ENCODE data around the gene GART.
A peak's percentile ranks its signal among the peaks of the same experiment; 100 is the strongest.
"Not testable (repeated sequence)": the region's sequence is repeated elsewhere in the genome, so short reads cannot be mapped to it uniquely, and the experiment has no call there.

Gene GART

DNA sequence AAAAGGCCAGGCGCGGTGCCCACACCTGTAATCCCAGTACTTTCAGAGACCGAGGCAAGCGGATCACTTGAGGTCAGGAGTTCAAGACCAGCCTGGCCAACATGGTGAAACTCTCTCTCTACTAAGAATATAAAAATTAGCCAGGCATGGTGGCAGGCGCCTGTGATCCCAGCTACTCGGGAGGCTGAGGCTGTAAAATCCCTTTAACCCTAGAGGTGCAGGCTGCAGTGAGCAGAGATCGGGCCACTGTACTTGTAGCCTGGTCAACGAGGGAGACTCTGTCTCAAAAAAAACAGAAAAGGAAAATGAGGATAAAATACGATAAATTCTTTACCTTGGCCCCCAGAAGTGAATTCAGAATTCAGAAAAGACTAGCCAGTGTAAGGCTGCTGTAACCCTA is 63.7 kb downstream of the GART start:
- H3K4me3 ChIP-seq (ENCODE audit: low read depth, low read length) = peak overlapping the region; percentile 77
- ChIA-PET CTCF (no interaction called here), POLR2A (no interaction called here)
- DNase-seq (ENCODE audit: low read depth, low spot score) = no peak
- TF ChIP-seq, protein P1, sequence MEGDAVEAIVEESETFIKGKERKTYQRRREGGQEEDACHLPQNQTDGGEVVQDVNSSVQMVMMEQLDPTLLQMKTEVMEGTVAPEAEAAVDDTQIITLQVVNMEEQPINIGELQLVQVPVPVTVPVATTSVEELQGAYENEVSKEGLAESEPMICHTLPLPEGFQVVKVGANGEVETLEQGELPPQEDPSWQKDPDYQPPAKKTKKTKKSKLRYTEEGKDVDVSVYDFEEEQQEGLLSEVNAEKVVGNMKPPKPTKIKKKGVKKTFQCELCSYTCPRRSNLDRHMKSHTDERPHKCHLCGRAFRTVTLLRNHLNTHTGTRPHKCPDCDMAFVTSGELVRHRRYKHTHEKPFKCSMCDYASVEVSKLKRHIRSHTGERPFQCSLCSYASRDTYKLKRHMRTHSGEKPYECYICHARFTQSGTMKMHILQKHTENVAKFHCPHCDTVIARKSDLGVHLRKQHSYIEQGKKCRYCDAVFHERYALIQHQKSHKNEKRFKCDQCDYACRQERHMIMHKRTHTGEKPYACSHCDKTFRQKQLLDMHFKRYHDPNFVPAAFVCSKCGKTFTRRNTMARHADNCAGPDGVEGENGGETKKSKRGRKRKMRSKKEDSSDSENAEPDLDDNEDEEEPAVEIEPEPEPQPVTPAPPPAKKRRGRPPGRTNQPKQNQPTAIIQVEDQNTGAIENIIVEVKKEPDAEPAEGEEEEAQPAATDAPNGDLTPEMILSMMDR (IDR thresholded peaks at IDR 0.05; ENCODE audit: insufficient read depth, low read length, missing control alignments) = no peak

DNA sequence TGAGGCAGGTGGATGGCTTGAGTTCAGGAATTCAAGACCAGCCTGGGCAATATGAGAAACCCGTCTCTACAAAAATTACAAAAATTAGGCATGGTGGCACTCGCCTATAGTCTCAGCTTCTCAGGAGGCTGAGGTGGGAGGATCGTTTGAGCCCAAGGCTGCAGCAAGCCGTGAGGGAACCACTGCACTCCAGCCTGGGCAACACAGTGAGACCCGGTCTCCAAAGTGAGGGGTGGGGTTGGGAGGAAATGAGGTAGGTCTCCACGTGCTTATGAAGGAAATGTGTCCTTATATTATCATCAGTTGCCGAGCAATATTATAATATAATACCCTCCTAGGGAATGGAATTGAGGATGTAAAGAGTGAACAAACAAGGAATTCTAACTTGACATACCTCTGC is 64.9 kb downstream of the GART start:
- no peak overlapping the region for H3K4me3 ChIP-seq (ENCODE audit: low read depth, low read length)
- TF ChIP-seq, protein P1 (IDR thresholded peaks at IDR 0.05; ENCODE audit: insufficient read depth, low read length, missing control alignments) = no peak
- ChIA-PET POLR2A (no interaction called here), CTCF (no interaction called here)
- no peak for DNase-seq (ENCODE audit: low read depth, low spot score)

DNA sequence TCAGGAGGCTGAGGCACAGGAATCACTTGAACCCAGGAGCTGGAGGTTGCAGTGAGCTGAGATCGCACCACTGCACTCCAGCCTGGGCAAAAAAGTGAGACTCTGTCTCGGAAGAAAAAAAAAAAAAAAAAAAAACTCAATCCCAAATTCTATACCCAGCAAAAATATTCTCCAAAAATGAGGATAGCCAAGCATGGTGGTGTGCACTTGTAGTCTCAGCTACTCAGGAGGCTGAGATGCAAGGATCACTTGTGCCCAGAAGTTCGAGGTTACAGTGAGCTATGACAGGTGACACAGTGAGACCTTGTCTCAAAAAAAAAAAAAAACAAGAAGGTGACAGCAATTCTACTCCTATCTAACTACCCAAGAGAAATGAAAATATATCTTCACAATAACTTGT is 68.6 kb downstream of the GART start:
- no peak overlapping the region for H3K4me3 ChIP-seq (ENCODE audit: low read depth, low read length)
- TF ChIP-seq, protein P1 (IDR thresholded peaks at IDR 0.05; ENCODE audit: insufficient read depth, low read length, missing control alignments) = no peak
- DNase-seq (ENCODE audit: low read depth, low spot score) = no peak
- ChIA-PET CTCF (no interaction called here), POLR2A (interaction anchor here (0.5 kb wide), 1 partner anchor 14 kb away, joined by 3 read pairs; no protein-coding TSS in a partner anchor)

DNA sequence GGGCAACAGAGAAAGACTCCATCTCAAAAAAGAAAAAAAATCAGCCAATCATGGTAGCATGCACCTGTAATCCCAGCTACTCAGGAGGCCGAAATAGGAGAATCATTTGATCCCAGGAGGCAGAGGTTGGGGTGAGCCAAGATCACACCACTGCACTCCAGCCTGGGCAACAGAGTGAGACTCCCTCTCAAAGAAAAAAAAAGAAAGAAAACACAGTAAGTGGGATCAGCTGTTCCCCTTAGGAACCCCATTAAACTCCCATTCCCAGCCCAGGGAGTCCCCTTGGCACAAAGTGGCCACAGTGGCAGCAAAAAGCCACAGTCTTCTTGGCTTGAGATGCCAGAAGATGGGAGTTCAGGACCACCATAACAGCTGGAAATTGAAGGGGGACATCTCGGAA is 71.2 kb downstream of the GART start:
- CTCF ChIA-PET = no interaction called here

DNA sequence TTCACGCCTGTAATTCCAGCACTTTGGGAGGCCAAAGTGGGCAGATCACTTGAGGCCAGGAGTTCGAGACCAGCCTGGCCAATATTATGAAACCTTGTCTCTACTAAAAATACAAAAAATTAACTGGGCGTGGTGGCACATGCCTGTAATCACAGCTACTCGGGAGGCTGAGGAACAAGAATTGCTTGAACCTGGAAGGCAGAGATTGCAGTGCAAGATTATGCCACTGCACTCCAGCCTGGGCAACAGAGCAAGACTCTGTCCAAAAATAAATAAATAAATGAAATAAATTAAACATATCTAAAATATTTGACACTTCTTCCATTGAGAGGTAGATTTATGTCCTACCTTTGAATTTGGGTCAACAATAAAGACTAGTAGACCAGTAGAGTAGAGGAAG is 72.7 kb downstream of the GART start:
- POLR2A ChIA-PET; DNase-seq (ENCODE audit: low read depth, low spot score); H3K4me3 ChIP-seq (ENCODE audit: low read depth, low read length); CTCF ChIA-PET: not testable (repeated sequence)

More for the DNA sequence above, 71.2 kb downstream of the GART start:
- H3K4me3 ChIP-seq (ENCODE audit: low read depth, low read length) = no peak overlapping the region
- DNase-seq (ENCODE audit: low read depth, low spot score) = no peak
- POLR2A ChIA-PET = no interaction called here
- TF ChIP-seq, protein P1 (IDR thresholded peaks at IDR 0.05; ENCODE audit: insufficient read depth, low read length, missing control alignments) = no peak

DNA sequence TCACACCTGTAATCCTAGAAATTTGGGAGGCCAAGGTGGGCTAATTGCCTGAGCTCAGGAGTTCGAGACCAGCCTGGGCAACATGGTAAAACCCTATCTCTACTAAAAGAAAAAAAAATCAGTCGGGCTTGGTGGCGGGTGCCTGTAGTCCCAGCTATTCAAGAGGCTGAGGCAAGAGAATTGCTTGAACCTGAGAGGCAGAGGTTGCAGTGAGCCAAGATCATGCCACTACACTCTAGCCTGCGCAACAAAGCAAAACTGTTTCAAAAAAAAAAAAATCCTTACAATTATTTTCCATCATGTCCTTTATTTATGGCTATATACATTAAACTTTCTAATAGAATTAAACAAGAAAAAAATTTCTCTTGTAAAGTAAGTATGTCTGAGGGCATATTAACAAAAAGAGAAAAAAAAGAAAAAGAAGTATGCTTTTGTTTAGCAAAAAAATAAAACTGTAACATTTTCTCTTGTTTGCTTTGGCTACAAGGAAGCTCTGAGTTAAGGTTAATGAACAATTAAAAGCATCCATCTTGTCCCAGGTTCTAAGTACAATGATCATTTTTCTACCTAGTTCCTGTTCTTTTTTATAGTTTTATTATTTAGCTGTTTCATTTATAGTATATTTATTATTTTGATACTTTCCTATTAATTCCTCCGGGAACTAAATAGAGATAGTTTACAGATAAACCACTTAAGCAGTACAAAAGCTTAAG is 80.2 kb downstream of the GART start:
- ChIA-PET CTCF (interaction anchor here (0.6 to 7.8 kb wide), 4 partner anchors 11 to 115 kb away, joined by 3 to 75 read pairs (median 4); partner anchors contain the start of gene TMEM50B), POLR2A (no interaction called here)
- no peak overlapping the region for H3K4me3 ChIP-seq (ENCODE audit: low read depth, low read length)
- TF ChIP-seq, protein P1 (IDR thresholded peaks at IDR 0.05; ENCODE audit: insufficient read depth, low read length, missing control alignments) = no peak
- no peak for DNase-seq (ENCODE audit: low read depth, low spot score)

DNA sequence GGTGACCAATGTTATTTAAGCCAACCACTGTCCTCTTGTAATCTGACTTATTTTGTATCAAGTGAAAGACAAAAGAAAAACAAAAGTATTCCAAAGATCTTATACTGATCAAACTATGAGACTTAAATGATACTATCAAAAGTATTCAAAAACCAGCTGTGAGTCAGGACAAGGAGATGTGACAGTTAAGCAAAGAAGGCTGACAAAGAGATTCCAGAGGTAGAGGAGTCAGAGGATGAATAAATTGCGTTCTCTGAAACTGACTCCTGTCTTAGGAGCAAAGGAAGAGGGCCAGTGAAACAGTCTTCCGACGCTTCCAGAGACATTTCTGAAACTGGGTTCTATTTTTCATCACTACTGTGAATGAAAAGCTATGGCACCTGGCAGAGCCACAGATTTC is 83.1 kb downstream of the GART start:
- no peak for DNase-seq (ENCODE audit: low read depth, low spot score)
- CTCF ChIA-PET = interaction anchor here (1.2 to 7.8 kb wide), 4 partner anchors 13 to 262 kb away, joined by 3 to 75 read pairs (median 12); partner anchors contain the start of gene TMEM50B
- POLR2A ChIA-PET = no interaction called here
- no peak overlapping the region for H3K4me3 ChIP-seq (ENCODE audit: low read depth, low read length)
- TF ChIP-seq, protein P1 (IDR thresholded peaks at IDR 0.05; ENCODE audit: insufficient read depth, low read length, missing control alignments) = no peak
